Measurements from ENCODE around the gene IGSF21.

IGSF21 gene

DNA sequence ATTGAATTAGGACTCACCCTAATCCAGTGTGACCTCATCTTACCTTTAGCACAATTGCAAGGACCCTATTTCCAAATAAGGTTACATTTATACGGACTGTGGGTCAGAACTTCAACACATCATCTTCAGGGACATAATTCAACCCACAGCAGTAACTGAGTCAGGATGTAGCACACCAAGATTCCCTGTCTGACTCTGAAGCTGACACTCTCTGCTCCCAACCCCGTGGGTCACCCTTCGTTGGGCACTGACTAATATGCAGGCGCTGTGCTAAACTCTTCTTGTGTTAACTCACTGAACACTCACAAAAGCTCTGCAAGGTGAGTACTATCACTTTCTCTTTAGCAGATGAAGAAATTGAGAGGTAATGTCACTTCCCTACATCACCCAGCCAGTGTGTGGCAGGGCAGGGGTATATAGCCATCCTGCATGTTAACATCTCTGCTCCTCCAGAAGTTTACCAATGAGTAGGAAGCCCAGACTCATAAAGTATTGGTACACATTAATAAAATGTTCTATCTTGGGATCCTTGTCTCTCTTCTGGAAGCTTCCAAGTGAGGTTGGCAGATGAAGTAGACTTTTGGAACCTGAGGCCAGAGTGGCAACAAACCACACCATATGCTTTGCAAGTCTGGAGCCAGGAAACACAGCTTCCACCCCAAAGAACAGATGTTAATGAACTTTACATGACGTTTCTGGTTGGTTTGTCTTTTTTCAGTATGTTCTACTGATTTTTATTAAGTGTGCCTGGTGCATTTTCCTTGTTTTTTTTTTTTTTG lies 233.9 kb downstream of the IGSF21 start:
- DNase-seq (ENCODE audit: extremely low spot score) = no peak
- TF ChIP-seq, protein P1, sequence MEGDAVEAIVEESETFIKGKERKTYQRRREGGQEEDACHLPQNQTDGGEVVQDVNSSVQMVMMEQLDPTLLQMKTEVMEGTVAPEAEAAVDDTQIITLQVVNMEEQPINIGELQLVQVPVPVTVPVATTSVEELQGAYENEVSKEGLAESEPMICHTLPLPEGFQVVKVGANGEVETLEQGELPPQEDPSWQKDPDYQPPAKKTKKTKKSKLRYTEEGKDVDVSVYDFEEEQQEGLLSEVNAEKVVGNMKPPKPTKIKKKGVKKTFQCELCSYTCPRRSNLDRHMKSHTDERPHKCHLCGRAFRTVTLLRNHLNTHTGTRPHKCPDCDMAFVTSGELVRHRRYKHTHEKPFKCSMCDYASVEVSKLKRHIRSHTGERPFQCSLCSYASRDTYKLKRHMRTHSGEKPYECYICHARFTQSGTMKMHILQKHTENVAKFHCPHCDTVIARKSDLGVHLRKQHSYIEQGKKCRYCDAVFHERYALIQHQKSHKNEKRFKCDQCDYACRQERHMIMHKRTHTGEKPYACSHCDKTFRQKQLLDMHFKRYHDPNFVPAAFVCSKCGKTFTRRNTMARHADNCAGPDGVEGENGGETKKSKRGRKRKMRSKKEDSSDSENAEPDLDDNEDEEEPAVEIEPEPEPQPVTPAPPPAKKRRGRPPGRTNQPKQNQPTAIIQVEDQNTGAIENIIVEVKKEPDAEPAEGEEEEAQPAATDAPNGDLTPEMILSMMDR (IDR thresholded peaks at IDR 0.05; ENCODE audit: control extremely low read depth, extremely low read depth, low read depth, missing control alignments) = no peak
- ChIA-PET CTCF (no interaction called here), POLR2A (no interaction called here)

DNA sequence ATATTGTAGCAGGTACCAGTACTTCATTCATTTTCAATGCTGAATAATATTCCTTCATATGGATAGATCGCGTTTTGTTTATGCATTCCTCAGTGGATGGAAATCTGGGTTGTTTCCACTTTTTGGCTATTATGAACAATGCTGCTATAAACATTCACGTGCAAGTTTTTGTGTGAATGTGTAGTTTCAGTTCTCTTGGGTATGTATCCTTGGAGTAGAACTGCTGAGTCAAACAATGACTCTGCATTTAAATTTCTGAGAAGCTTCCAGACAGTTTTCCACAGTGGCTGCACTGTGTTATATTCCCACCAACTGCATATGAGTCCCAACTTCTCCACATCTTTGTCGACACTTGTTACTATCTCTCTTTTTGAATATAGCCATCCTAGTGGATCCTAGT lies 235.1 kb downstream of the IGSF21 start:
- CTCF ChIA-PET = no interaction called here
- POLR2A ChIA-PET = no interaction called here
- TF ChIP-seq, protein P1 (IDR thresholded peaks at IDR 0.05; ENCODE audit: control extremely low read depth, extremely low read depth, low read depth, missing control alignments) = no peak
- no peak for DNase-seq (ENCODE audit: extremely low spot score)

DNA sequence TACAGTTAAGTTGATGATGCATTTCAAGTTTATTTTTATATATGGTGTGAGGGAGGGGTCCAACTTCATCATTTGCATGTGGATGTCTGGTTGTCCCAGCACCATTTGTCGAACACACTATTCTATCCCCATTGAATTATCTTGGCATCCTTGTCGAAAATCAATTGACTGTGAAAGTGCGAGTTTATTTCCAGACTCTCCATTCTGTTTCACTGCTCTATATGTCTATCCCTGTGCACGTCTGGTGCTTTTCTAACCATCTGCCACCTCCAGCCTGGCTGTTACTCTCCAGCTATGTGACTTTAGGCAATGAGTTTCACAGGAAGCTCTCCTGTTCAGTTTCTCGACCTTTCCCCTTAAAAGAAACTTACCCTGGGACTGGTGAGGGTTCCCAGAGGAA lies 236.0 kb downstream of the IGSF21 start:
- POLR2A ChIA-PET = no interaction called here
- no peak for DNase-seq (ENCODE audit: extremely low spot score)
- TF ChIP-seq, protein P1 (IDR thresholded peaks at IDR 0.05; ENCODE audit: control extremely low read depth, extremely low read depth, low read depth, missing control alignments) = no peak
- CTCF ChIA-PET = no interaction called here

DNA sequence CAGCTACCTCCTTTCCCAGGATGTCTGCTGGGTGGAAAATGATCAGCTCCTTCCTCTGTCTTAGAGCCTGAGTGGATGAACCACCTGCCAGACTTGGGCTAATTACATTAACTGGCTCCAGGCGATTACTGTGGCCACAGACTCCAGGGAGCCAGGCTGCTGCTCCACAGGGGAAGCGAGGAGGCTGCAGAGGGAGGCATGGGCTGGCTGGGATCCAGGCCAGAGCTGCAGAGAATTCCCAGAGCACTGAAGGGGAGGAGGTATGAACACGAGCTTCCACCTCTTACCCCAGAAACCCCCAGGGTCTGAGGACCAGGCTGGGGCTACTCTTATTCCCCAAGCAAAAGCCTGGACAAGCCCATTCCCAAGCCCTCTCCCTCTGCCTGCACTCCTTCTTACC lies 237.2 kb downstream of the IGSF21 start:
- TF ChIP-seq, protein P1 (IDR thresholded peaks at IDR 0.05; ENCODE audit: control extremely low read depth, extremely low read depth, low read depth, missing control alignments) = no peak
- ChIA-PET CTCF (no interaction called here), POLR2A (no interaction called here)
- DNase-seq (ENCODE audit: extremely low spot score) = no peak

DNA sequence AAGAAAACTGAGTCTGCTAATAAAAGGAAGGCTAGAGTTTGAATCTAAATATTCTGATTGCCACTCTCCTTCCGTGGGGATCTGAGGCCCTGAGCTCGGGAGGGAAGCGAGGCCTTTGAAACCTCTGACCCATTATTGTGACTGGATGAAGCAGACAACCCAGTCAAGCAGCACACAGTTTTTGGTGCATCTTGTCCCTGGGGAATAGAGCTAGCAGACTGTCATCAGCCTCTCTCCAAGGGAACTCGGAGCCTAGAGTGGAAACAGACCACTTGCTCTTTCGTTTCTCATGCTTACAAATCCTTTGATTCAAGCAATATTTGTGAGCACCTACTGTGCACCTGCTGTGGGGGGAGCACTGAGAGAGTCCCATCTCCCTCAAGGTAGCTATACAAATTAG lies 240.0 kb downstream of the IGSF21 start:
- ChIA-PET CTCF (interaction anchor here (1.3 kb wide), 1 partner anchor 14 kb away, joined by 3 read pairs; no protein-coding TSS in a partner anchor), POLR2A (no interaction called here)
- TF ChIP-seq, protein P1 (IDR thresholded peaks at IDR 0.05; ENCODE audit: control extremely low read depth, extremely low read depth, low read depth, missing control alignments) = no peak
- no peak for DNase-seq (ENCODE audit: extremely low spot score)

DNA sequence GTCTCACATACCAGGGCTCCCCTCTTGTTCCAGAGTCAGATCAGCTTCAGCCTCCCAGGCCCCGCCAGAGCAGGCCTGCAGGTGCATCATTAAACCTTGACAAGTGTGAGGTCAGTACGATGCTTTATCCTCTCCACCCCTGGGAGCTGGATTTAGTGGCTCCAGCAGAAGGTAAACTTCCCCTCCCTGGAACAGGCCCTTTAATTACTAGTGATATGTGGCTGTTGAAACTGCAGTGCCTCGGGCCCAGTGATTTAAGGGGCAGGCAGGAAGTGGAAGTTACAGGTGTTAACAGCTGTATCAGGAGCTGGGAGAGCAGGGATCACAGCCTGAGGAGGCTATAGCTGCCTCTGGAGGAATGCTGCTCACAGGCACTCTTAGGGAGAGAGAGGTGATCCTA lies 240.8 kb downstream of the IGSF21 start:
- DNase-seq (ENCODE audit: extremely low spot score) = no peak
- POLR2A ChIA-PET = no interaction called here
- CTCF ChIA-PET = interaction anchor here (1.6 kb wide), 1 partner anchor 23 kb away, joined by 3 read pairs; no protein-coding TSS in a partner anchor

More for the DNA sequence above, 240.8 kb downstream of the IGSF21 start:
- TF ChIP-seq, protein P1 (IDR thresholded peaks at IDR 0.05; ENCODE audit: control extremely low read depth, extremely low read depth, low read depth, missing control alignments) = no peak
